AG04449 (cell line): ENCODE measurements around the gene MAB21L3.

Experiments used
- CTCF ChIA-PET: fragments of 350-600 bp; formaldehyde crosslinking; extraction: SDS; loops from one replicate; lab custom pipeline; 2021; ENCODE audit warnings: antibody characterized with exemption; lab: Yijun Ruan, JAX
- POLR2A ChIA-PET: fragments of 400-600, 350-600 bp; formaldehyde crosslinking; extraction: SDS; loops from one replicate; lab custom pipeline; 2020; ENCODE audit warnings: antibody characterized with exemption, inconsistent platforms; lab: Yijun Ruan, JAX
- DNase-seq: peaks from one replicate; pipeline ENCODE4 v3.0.0-alpha.2; 2010; ENCODE audit warnings: low read depth, low spot score
- H3K4me3 ChIP-seq: 2 replicates; pipeline ENCODE4 v1.5.1; 2011; ENCODE audit warnings: low read depth, mild to moderate bottlenecking, control low read depth, low read length
- CTCF ChIP-seq: IDR thresholded peaks from one replicate; pipeline ENCODE4 v1.5.1; 2011; ENCODE audit warnings: mild to moderate bottlenecking, moderate library complexity, low read length, control low read depth, inconsistent platforms; ENCODE audit not compliant: insufficient read depth; ENCODE audit errors: missing control alignments

The MAB21L3 gene

GRCh38 chr1:116123837-116124533, 12.8 kb downstream of the MAB21L3 start:
- ChIA-PET POLR2A (no interaction called here), CTCF (interaction anchor here (0.8 to 4.3 kb wide), 4 partner anchors 10 to 361 kb away, joined by 3 to 26 read pairs (median 9); no protein-coding TSS in a partner anchor)
- no peak for TF ChIP-seq CTCF
- H3K4me3 ChIP-seq = no peak overlapping the region
- no peak for DNase-seq

GRCh38 chr1:116125758-116126157, 14.6 kb downstream of the MAB21L3 start:
- no peak for DNase-seq
- no peak overlapping the region for H3K4me3 ChIP-seq
- POLR2A ChIA-PET = no interaction called here
- no peak for TF ChIP-seq CTCF
- CTCF ChIA-PET = interaction anchor here (1.2 to 2.4 kb wide), 5 partner anchors 8 to 374 kb away, joined by 4 to 10 read pairs (median 6); no protein-coding TSS in a partner anchor

GRCh38 chr1:116126281-116126680, 15.1 kb downstream of the MAB21L3 start:
- ChIA-PET CTCF (interaction anchor here (1.0 to 2.7 kb wide), 3 partner anchors 13 to 373 kb away, joined by 3 to 11 read pairs (median 8); no protein-coding TSS in a partner anchor), POLR2A (no interaction called here)
- H3K4me3 ChIP-seq = no peak overlapping the region
- no peak for DNase-seq
- no peak for TF ChIP-seq CTCF

- H3K4me3 ChIP-seq = no peak overlapping the region
- no peak for DNase-seq
- ChIA-PET CTCF (interaction anchor here (1.0 to 2.7 kb wide), 3 partner anchors 12 to 372 kb away, joined by 3 to 11 read pairs (median 3); no protein-coding TSS in a partner anchor), POLR2A (no interaction called here)
- no peak for TF ChIP-seq CTCF
These were observed 16.1 kb downstream of the MAB21L3 start for GRCh38 chr1:116127123-116127847.

GRCh38 chr1:116127848-116128540, 16.8 kb downstream of the MAB21L3 start:
- H3K4me3 ChIP-seq = no peak overlapping the region
- CTCF ChIA-PET = interaction anchor here (1.2 to 2.7 kb wide), 2 partner anchors 11 to 358 kb away, joined by 3 to 11 read pairs; no protein-coding TSS in a partner anchor
- TF ChIP-seq CTCF = no peak
- no peak for DNase-seq
- POLR2A ChIA-PET = no interaction called here
